ENCODE data around the gene NACC2. TPM values are rescaled to one million over a fixed set of nuclear protein-coding genes. Genes with fewer than 3 reads are reported as not detected.

NACC2 gene
- polyA plus RNA-seq, 1 donor (not counting 4 experiments of a cell fraction or from before 2014, with no cell fraction given): 4.6 TPM

DNA sequence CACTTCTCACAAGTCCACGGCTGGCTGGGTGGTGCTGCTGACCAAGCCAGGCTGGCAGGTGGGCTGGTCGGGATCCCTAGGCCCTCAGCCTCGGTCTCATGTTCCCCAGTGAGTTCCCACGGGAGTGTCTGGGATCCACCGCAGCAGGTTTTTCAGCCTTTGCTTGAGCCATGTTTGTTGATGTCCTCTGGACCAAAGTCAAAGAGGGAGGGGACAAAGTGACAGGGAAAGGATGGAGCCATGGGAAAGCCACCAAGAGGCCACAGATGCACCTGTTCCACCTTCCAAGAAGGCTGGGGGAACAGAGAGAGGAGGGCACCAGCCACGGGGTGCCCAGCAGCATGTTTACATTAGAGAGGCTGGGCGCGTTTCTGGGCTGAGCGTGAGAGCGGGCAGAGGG, 131.2 kb downstream of the NACC2 start:
- Histone ChIP-seq H3K4me1 (ENCODE audit: control insufficient read depth, extremely low read depth, insufficient read depth, low read length) (peaks cover 15% of the 10 kb centered on the region), H3K9me1 (ENCODE audit: control insufficient read depth, extremely low read depth, insufficient read depth, low read length) (no peaks in the 10 kb centered on the region), H3K4me2 (ENCODE audit: control insufficient read depth, extremely low read depth, insufficient read depth, low read depth, low read length) (no peak overlapping the region), H3K27me3 (ENCODE audit: control insufficient read depth, extremely low read depth, insufficient read depth, low read length) (peaks cover 3% of the 10 kb centered on the region), H3K36me3 (ENCODE audit: control insufficient read depth in 2 of 2, extremely low read depth in 1 of 2, insufficient read depth in 2 of 2, low read length in 2 of 2) (no peaks in the 10 kb centered on the region), H3K27ac (ENCODE audit: control insufficient read depth, insufficient read depth, low read length) (no peak overlapping the region), H3K9ac (ENCODE audit: control insufficient read depth, extremely low read depth, insufficient read depth, low read length) (no peak overlapping the region), H3K4me3 (ENCODE audit: control insufficient read depth in 2 of 3, extremely low read depth in 1 of 3, insufficient read depth in 2 of 3, low read depth in 1 of 3, low read length in 3 of 3) (no peak overlapping the region), H2AFZ (ENCODE audit: control insufficient read depth, low read length) (no peak overlapping the region), H3K79me2 (ENCODE audit: control insufficient read depth, insufficient read depth, low read length) (peaks cover 15% of the 10 kb centered on the region), H3K9me3 (ENCODE audit: control insufficient read depth, low read depth, low read length) (no peaks in the 10 kb centered on the region), H4K20me1 (ENCODE audit: control insufficient read depth, extremely low read depth, insufficient read depth, low read length) (no peaks in the 10 kb centered on the region)
- no peak for FAIRE-seq
- dilution Hi-C loops (cut with MboI; ENCODE audit: extremely low pct_ligation_motif_present, low sequenced_read_pairs): no loop called here
- TF ChIP-seq, protein P1, sequence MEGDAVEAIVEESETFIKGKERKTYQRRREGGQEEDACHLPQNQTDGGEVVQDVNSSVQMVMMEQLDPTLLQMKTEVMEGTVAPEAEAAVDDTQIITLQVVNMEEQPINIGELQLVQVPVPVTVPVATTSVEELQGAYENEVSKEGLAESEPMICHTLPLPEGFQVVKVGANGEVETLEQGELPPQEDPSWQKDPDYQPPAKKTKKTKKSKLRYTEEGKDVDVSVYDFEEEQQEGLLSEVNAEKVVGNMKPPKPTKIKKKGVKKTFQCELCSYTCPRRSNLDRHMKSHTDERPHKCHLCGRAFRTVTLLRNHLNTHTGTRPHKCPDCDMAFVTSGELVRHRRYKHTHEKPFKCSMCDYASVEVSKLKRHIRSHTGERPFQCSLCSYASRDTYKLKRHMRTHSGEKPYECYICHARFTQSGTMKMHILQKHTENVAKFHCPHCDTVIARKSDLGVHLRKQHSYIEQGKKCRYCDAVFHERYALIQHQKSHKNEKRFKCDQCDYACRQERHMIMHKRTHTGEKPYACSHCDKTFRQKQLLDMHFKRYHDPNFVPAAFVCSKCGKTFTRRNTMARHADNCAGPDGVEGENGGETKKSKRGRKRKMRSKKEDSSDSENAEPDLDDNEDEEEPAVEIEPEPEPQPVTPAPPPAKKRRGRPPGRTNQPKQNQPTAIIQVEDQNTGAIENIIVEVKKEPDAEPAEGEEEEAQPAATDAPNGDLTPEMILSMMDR (optimal IDR thresholded peaks at IDR 0.05 in 1 of 3, IDR thresholded peaks at IDR 0.05 in 1 of 3, conservative IDR thresholded peaks at IDR 0.05 in 1 of 3; ENCODE audit: extremely low read depth in 1 of 3, insufficient read depth in 2 of 3, low read length in 3 of 3): no peak
- no peak for TF ChIP-seq EZH2 (IDR thresholded peaks at IDR 0.05; ENCODE audit: low read length)
- no peak for DNase-seq (ENCODE audit: low read depth, low spot score)

GRCh38 chr9:135963338-135963737, 131.8 kb downstream of the NACC2 start:
- no peaks in the 10 kb centered on the region for H4K20me1 ChIP-seq (ENCODE audit: control insufficient read depth, extremely low read depth, insufficient read depth, low read length)
- peaks cover 21% of the 10 kb centered on the region for H3K79me2 ChIP-seq (ENCODE audit: control insufficient read depth, insufficient read depth, low read length)
- H3K9me3 ChIP-seq (ENCODE audit: control insufficient read depth, low read depth, low read length): no peaks in the 10 kb centered on the region
- FAIRE-seq (no peak), DNase-seq (ENCODE audit: low read depth, low spot score) (no peak)
- H3K27ac ChIP-seq (ENCODE audit: control insufficient read depth, insufficient read depth, low read length): no peak overlapping the region
- no peak overlapping the region for H3K4me3 ChIP-seq (ENCODE audit: control insufficient read depth in 2 of 3, extremely low read depth in 1 of 3, insufficient read depth in 2 of 3, low read depth in 1 of 3, low read length in 3 of 3)
- no peak overlapping the region for H3K9ac ChIP-seq (ENCODE audit: control insufficient read depth, extremely low read depth, insufficient read depth, low read length)
- peaks cover 15% of the 10 kb centered on the region for H3K4me1 ChIP-seq (ENCODE audit: control insufficient read depth, extremely low read depth, insufficient read depth, low read length)
- H2AFZ ChIP-seq (ENCODE audit: control insufficient read depth, low read length): no peak overlapping the region
- H3K9me1 ChIP-seq (ENCODE audit: control insufficient read depth, extremely low read depth, insufficient read depth, low read length): no peaks in the 10 kb centered on the region
- peaks cover 3% of the 10 kb centered on the region for H3K27me3 ChIP-seq (ENCODE audit: control insufficient read depth, extremely low read depth, insufficient read depth, low read length)
- peaks cover 0 to 1% of the 10 kb centered on the region in 2 experiments for H3K36me3 ChIP-seq (ENCODE audit: control insufficient read depth in 2 of 2, extremely low read depth in 1 of 2, insufficient read depth in 2 of 2, low read length in 2 of 2)
- TF ChIP-seq EZH2 (IDR thresholded peaks at IDR 0.05; ENCODE audit: low read length): no peak
- TF ChIP-seq, protein P1 (optimal IDR thresholded peaks at IDR 0.05 in 1 of 3, IDR thresholded peaks at IDR 0.05 in 1 of 3, conservative IDR thresholded peaks at IDR 0.05 in 1 of 3; ENCODE audit: extremely low read depth in 1 of 3, insufficient read depth in 2 of 3, low read length in 3 of 3): no peak
- dilution Hi-C loops (cut with MboI; ENCODE audit: extremely low pct_ligation_motif_present, low sequenced_read_pairs): no loop called here
- no peak overlapping the region for H3K4me2 ChIP-seq (ENCODE audit: control insufficient read depth, extremely low read depth, insufficient read depth, low read depth, low read length)
